HepG2 (cell line): ENCODE measurements around the gene RPUSD4. TPM values are rescaled to one million over a fixed set of nuclear protein-coding genes. Genes with fewer than 3 reads are reported as not detected.
A peak's percentile ranks its signal among the peaks of the same experiment; 100 is the strongest.

Experiments
- ARID2 ChIP-seq: sonication (generic); formaldehyde crosslinking; IDR thresholded peaks from 2 replicates; pipeline ENCODE4 v1.8.1; 2022; ENCODE audit warnings: mild to moderate bottlenecking, missing genetic modification reagents, borderline replicate concordance
- CEBPB ChIP-seq: IDR thresholded peaks from 2 replicates; pipeline ENCODE4 v1.6.1; 2011; ENCODE audit warnings: low read depth, low read length, improper control_type of control experiment, borderline replicate concordance
- CSRNP2 ChIP-seq: sonication (generic); formaldehyde crosslinking; conservative IDR thresholded peaks from 2 replicates; pipeline ENCODE4 v1.8.0; 2022; ENCODE audit warnings: low read depth, missing genetic modification reagents
- CTCF ChIP-seq: sonication (generic); formaldehyde crosslinking; IDR thresholded peaks from 2 replicates; pipeline ENCODE4 v1.5.0; 2020; ENCODE audit warnings: mild to moderate bottlenecking, missing genetic modification reagents, moderate library complexity
- DBP ChIP-seq: sonication (generic); formaldehyde crosslinking; IDR thresholded peaks from 2 replicates; pipeline ENCODE4 v1.4.0; 2020; ENCODE audit warnings: missing genetic modification reagents; ENCODE audit errors: not compliant biosample characterization
- E2F5 ChIP-seq: sonication (generic); formaldehyde crosslinking; conservative IDR thresholded peaks from 2 replicates; pipeline ENCODE4 v1.4.0; 2020; ENCODE audit warnings: missing genetic modification reagents
- FOXO4 ChIP-seq: sonication (generic); formaldehyde crosslinking; conservative IDR thresholded peaks from 2 replicates; pipeline ENCODE4 v1.8.1; 2023; ENCODE audit warnings: missing genetic modification reagents
- NFE2 ChIP-seq: sonication (generic); formaldehyde crosslinking; IDR thresholded peaks from 2 replicates; pipeline ENCODE4 v1.4.0; 2020; ENCODE audit warnings: missing genetic modification reagents
- NFYC ChIP-seq: IDR thresholded peaks from 2 replicates; pipeline ENCODE4 v1.6.1; 2016; ENCODE audit warnings: missing genetic modification reagents, missing compliant biosample characterization
- PHF8 ChIP-seq: sonication (generic); formaldehyde crosslinking; IDR thresholded peaks from 2 replicates; pipeline ENCODE4 v1.5.0; 2020; ENCODE audit warnings: missing genetic modification reagents
- RFXAP ChIP-seq: sonication (generic); formaldehyde crosslinking; IDR thresholded peaks from 2 replicates; pipeline ENCODE4 v1.4.0; 2020; ENCODE audit warnings: missing genetic modification reagents, borderline replicate concordance
- SMARCE1 ChIP-seq: fragments of 450-650 bp; IDR thresholded peaks from 2 replicates; pipeline ENCODE4 v1.6.1; 2017; ENCODE audit warnings: borderline replicate concordance
- ZFP37 ChIP-seq: sonication (generic); formaldehyde crosslinking; IDR thresholded peaks from 2 replicates; pipeline ENCODE4 v1.4.0; 2020; ENCODE audit warnings: missing genetic modification reagents, borderline replicate concordance
- ZNF124 ChIP-seq: sonication (generic); formaldehyde crosslinking; IDR thresholded peaks from 2 replicates; pipeline ENCODE4 v1.4.0; 2020; ENCODE audit warnings: missing genetic modification reagents
- ZNF143 ChIP-seq: sonication (generic); formaldehyde crosslinking; IDR thresholded peaks from 2 replicates; pipeline ENCODE4 v1.4.0; 2020; ENCODE audit warnings: missing genetic modification reagents
- ZNF253 ChIP-seq: sonication (generic); formaldehyde crosslinking; IDR thresholded peaks from 2 replicates; pipeline ENCODE4 v1.8.0; 2022; ENCODE audit warnings: mild to moderate bottlenecking, missing genetic modification reagents, borderline replicate concordance
- ZNF275 ChIP-seq: sonication (generic); formaldehyde crosslinking; IDR thresholded peaks from 2 replicates; pipeline ENCODE4 v1.8.0; 2022; ENCODE audit warnings: missing genetic modification reagents, mild to moderate bottlenecking, inconsistent platforms, borderline replicate concordance
- ZNF362 ChIP-seq: sonication (generic); formaldehyde crosslinking; IDR thresholded peaks from 2 replicates; pipeline ENCODE4 v1.4.0; 2020; ENCODE audit warnings: missing genetic modification reagents, mild to moderate bottlenecking, borderline replicate concordance
- ZNF652 ChIP-seq: IDR thresholded peaks from 2 replicates; pipeline ENCODE4 v1.6.1; 2016; ENCODE audit warnings: low read depth, borderline replicate concordance
- ZNF850 ChIP-seq: sonication (generic); formaldehyde crosslinking; conservative IDR thresholded peaks from 2 replicates; pipeline ENCODE4 v1.9.0; 2021; ENCODE audit warnings: mild to moderate bottlenecking, missing genetic modification reagents
- ZSCAN12 ChIP-seq: sonication (generic); formaldehyde crosslinking; IDR thresholded peaks from 2 replicates; pipeline ENCODE4 v1.9.0; 2021; ENCODE audit warnings: mild to moderate bottlenecking, missing genetic modification reagents
- polyA plus RNA-seq, 8 experiments: library from polyadenylated mRNA; depleted of rRNA in 3 of 8; stranded (reverse) in 7 of 8; unstranded in 1 of 8; fragments of >200 nt; fragmentation: Illumina TruSeq in 4 of 8; extraction: Trizol in 4 of 8; gene quantifications; 2 replicates each; pipeline versions ENCODE4 v1.2.1 to v1.2.3, GENCODE V29; 2011 to 2016; ENCODE audit warnings: low read depth in 4 of 8, missing spikeins in 1 of 8, mixed read lengths in 1 of 8; ENCODE audit not compliant: insufficient read depth in 1 of 8
- total RNA-seq, 5 experiments: library from RNA; depleted of rRNA; stranded (reverse); fragments of >200 nt; fragmentation: Illumina TruSeq; extraction: Trizol; gene quantifications; 2 replicates each; pipeline ENCODE4 v1.2.3, GENCODE V29; 2016; ENCODE audit warnings: low read depth in 1 of 5

Gene RPUSD4
- total and polyA plus RNA-seq, 2 of the 13 experiments (the other 11 are each of a cell fraction or from before 2014, with no cell fraction given) = 45.0 to 52.9 TPM

GRCh38 chr11:126158054-126158791, 53.2 kb downstream of the RPUSD4 start (continued):
- TF ChIP-seq ZNF253 (CRISPR knock-in tag) (no peak), DBP (CRISPR knock-in tag) (no peak), SMARCE1 (no peak), ZNF143 (CRISPR knock-in tag) (no peak), E2F5 (CRISPR knock-in tag) (no peak), NFE2 (CRISPR knock-in tag) (no peak), ZNF124 (CRISPR knock-in tag) (no peak; the same call in 1 of the 2 replicates), ZNF652 (CRISPR knock-in tag) (no peak), ARID2 (CRISPR knock-in tag) (no peak), RFXAP (CRISPR knock-in tag) (no peak), NFYC (CRISPR knock-in tag) (no peak), FOXO4 (no peak), ZSCAN12 (CRISPR knock-in tag) (no peak), CSRNP2 (CRISPR knock-in tag) (no peak), ZNF275 (CRISPR knock-in tag) (no peak), CTCF (CRISPR knock-in tag) (no peak), ZNF850 (no peak), PHF8 (CRISPR knock-in tag) (0 out of 2 replicates have a peak, but pooled peaks have one; percentile 25), ZNF362 (no peak), ZFP37 (CRISPR knock-in tag) (no peak), CEBPB (no peak)
